Measurements from ENCODE around the gene RPL13.

RPL13 gene

GRCh38 chr16:89600427-89600826 lies 39.9 kb downstream of the RPL13 start:
- DNase-seq: no peak

- DNase-seq: no peak
Observed at GRCh38 chr16:89600956-89601355, 40.5 kb downstream of the RPL13 start.

GRCh38 chr16:89601906-89602272 lies 41.4 kb downstream of the RPL13 start:
- DNase-seq: no peak

DNA sequence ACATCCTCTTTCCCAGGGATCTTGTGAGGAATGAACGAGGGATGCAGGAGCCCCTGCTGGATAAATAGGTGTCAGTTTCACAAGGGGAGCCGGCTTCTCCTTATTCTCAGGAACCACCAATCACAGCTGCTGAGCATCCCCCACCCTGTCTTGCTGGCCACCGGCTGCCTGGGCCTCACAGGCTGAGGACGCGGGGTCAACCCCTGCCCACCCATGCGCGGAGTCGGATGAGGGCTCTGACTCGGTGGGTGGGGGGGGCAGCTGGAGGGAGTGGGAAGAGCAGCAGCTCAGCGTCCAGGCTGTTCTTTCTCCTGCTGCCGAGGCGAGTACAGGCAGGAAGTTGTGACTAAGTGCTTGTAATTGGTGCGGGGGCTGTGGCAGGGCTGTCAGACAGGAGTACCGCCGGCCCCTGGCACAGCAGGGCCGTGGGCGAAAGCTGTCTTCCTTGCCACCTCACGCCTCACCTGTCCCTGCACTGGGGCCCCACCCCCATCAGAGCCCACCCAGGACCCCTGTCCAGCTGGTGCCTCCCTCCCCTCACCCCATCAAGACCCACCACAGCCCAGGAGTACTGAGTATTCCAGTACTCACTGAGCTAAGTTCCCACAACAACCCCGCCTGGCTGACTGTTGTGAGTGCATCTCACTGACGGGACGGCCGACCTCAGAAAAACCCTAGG lies 41.9 kb downstream of the RPL13 start:
- no peak for DNase-seq

DNA sequence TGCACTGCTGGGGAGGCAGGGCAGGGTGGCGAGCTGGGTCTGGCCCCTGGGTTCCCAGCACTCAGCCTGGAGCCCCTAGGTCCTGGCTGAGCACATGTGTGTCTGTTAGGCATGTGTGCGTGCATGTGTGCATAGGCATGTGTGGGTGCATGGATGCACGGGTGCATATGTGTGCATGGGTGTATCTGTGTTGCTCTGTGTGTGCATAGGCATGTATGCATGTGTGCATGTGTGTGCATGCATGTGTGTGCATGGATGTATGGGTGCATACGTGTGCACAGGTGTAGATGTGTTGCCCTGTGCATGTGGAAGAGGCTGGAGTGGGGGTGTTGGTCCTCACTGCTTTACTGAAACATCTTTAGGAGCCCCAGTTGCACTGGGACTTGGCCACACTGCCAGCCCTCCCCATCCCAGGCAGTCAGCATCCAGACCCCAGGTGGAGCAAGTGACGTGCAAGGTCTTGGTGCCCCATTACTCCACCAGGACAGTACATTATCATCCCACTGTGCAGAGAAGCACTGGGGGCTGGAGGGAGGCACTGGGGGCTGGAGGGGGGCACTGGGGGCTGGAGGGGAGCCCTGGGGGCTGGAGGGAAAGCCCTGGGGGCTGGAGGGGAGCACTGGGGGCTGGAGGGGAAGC lies 42.6 kb downstream of the RPL13 start:
- DNase-seq: no peak

GRCh38 chr16:89604764-89605163 lies 44.3 kb downstream of the RPL13 start:
- no peak for DNase-seq

GRCh38 chr16:89605186-89605970 lies 44.9 kb downstream of the RPL13 start:
- DNase-seq: no peak

GRCh38 chr16:89606006-89606405 lies 45.5 kb downstream of the RPL13 start:
- no peak for DNase-seq

GRCh38 chr16:89607453-89607852 lies 47.0 kb downstream of the RPL13 start:
- no peak for DNase-seq

DNA sequence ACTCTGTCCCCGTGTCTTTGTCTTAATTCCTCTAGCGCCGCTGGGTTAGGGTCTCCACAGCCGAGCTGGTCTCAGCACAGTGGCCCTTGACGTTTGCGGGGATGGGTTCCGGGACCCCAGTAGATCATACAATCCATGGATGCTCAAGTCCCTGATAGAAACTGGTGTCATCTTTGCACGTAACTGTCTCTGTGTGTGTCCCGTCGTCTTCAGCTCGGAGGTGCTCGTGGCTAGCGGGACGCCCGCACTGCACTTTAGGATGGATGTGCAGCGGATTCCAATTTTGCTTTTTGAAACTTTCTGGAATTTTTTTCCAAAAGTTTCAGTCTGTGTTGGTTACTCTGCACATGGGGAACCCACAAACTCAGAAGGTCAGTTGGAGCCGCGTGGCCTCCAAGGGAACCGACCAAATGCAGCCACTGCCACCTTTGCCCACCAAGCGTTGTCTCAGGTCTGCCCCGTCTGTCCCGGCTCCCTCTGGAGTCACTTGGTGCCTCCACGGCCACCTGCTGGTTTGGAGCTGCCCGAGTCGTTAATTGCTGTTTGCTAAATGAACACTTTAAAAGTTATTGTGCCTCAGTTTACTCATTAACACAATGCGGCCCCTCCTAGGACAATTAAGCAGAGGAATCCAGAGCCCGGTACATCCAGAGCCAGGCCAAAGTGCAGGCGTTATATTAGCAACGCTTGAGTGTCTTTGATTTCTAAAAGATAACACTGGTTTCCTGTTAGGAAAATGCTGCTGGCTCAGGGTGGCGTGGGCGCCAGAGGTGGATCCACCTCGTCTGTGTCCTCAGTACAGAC lies 47.7 kb downstream of the RPL13 start:
- no peak for DNase-seq

GRCh38 chr16:89610108-89610453 lies 49.6 kb downstream of the RPL13 start:
- no peak for DNase-seq

GRCh38 chr16:89612415-89613166 lies 52.1 kb downstream of the RPL13 start:
- DNase-seq: no peak

DNA sequence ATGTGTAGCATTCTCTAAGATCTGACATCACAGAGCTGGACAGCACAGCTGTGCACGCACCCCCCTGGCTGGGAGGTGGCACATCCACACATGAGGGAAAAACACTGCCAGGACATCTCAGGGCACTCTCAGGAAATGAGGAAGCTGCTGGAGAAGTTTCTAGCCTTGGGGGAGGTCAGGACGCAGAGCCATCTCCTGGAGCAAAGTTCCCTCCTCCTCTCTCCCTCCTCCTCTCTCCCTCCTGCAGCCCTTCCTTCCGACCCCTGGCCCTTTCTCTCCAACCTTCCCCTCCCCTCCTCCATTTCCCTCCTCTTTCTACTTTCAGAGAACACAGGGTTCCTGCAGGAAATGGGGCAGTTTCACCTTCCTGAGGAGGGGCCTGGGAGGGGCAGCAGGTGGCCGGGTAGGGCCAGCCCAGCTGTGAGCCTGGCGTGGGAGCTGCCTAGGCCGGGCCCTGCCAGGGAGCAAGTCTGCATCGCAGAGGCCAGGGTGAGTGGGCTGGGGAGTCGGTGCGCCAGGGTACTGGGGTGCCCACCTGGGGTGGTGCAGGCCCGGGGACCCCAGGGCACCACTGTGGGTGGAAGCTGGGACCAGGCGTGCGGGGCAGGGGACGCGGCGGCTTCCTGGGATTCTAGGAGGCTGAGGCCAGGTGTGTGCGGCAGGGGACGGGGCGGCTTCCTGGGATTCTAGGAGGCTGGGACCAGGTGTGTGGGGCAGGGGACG lies 52.9 kb downstream of the RPL13 start, which contains the start of gene DPEP1:
DPEP1 (plus strand) TSS at position 412 of the 723 bp plus-strand sequence. CDS start 16,769 bp downstream, outside the sequence.
- DNase-seq: no peak

- no peak for DNase-seq
Observed at GRCh38 chr16:89613954-89614459, 53.5 kb downstream of the RPL13 start.
